Mammary epithelial cell (primary cell): Measurements from ENCODE around the gene PFN1.

ENCODE experiments used
- CTCF ChIP-seq, 2 donors: IDR thresholded peaks in 1 of 2; conservative IDR thresholded peaks in 1 of 2; 2 replicates each; pipeline ENCODE4 v1.5.1; 2011 to 2012; ENCODE audit warnings: inconsistent platforms in 2 of 2, low read length in 2 of 2, mild to moderate bottlenecking in 2 of 2, control low read depth in 1 of 2, low read depth in 1 of 2; ENCODE audit not compliant: insufficient read depth in 1 of 2; ENCODE audit errors: extremely low read depth in 1 of 2
- EZH2 ChIP-seq: IDR thresholded peaks from 2 replicates; pipeline ENCODE4 v1.6.1; 2012; ENCODE audit warnings: low read length, inconsistent platforms, borderline replicate concordance

- TF ChIP-seq CTCF (conservative IDR thresholded peaks at IDR 0.05 in 1 of 2, IDR thresholded peaks at IDR 0.05 in 1 of 2; ENCODE audit: extremely low read depth in 1 of 2, insufficient read depth in 1 of 2, low read depth in 1 of 2, low read length in 2 of 2), result no peak
- TF ChIP-seq EZH2, result no peak
Observed at GRCh38 chr17:4953451-4953961, 5.2 kb upstream of the PFN1 start.
